ENCODE measurements around the gene SESN3.
A peak's percentile ranks its signal among the peaks of the same experiment; 100 is the strongest.
"Not testable (repeated sequence)": the region's sequence is repeated elsewhere in the genome, so short reads cannot be mapped to it uniquely, and the experiment has no call there.

SESN3 gene

DNA sequence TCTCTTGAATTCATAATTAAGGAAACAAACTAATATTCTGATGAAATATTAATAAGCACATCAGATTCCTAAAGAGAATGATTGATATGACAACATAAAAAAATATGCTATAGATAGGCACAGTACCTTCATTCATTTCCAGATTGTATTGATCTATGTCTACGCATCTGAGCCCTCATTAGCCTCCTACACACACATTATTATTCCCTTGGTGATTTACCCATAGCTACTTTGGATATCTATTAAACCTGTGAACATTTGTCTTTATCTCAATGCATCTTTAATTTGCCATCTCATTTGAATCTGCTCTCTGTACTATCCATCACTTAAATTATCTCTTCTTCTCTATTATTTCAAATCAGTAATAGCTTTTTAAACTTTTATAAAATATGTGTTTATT is 18.4 kb downstream of the SESN3 start:
- no peak for DNase-seq

DNA sequence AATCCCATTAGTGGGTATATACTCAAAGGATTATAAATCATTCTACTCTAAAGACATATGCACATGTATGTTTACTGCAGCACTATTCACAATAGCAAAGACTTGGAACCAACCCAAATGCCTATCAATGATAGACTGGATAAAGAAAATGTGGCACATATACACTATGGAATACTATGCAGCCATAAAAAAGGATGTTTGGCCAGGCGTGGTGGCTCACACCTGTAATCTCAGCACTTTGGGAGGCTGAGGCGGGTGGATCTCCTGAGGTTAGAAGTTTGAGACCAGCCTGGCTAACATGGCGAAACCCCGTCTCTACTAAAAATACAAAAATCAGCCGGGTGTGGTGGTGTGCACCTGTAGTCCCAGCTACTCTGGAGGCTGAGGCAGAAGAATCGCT is 21.5 kb downstream of the SESN3 start:
- not testable (repeated sequence) for DNase-seq

GRCh38 chr11:95200781-95201457 is 30.1 kb downstream of the SESN3 start:
- DNase-seq: no peak

- no peak for DNase-seq
Measured at GRCh38 chr11:95195831-95196230, 35.2 kb downstream of the SESN3 start.

DNA sequence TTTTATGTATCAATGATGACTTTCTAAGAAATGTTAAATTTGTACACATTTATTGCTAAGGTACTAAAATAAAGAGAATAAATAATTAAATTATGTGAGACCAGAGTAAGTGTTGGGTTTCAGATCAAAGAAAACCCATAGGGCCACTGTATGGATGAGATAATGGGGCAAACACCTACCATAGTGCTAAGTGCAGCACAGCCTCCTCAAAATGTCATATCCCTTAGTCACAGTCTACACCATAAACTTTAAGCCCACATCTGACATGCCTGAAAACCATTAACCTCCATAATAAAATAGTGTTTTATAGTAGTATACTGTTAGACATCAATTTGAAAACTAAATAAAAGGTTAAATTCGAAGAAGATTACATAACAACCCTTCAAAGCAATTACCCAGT is 37.5 kb downstream of the SESN3 start:
- no peak for DNase-seq

GRCh38 chr11:95192717-95193116 is 38.3 kb downstream of the SESN3 start:
- no peak for DNase-seq

DNA sequence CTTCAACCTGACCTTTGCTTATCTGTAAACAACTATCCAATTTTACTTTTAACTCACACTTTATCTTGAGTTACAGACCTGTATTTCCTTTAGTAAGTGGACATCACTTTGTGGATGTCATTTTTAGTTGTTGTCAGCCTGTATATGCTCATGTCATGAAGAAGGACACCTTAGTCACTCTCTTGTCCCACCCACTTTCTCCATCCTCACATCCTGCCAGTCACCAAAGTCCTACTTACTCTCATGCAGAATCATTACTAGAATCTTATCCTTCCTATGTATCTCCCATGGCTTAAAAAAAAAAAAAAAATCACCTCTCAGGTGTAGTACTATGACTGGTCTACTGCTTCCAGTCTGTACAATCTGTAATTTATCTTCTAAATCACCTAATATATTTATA is 43.3 kb downstream of the SESN3 start:
- DNase-seq: no peak

- no peak for DNase-seq
Measured at GRCh38 chr11:95182397-95182796, 48.6 kb downstream of the SESN3 start.

DNA sequence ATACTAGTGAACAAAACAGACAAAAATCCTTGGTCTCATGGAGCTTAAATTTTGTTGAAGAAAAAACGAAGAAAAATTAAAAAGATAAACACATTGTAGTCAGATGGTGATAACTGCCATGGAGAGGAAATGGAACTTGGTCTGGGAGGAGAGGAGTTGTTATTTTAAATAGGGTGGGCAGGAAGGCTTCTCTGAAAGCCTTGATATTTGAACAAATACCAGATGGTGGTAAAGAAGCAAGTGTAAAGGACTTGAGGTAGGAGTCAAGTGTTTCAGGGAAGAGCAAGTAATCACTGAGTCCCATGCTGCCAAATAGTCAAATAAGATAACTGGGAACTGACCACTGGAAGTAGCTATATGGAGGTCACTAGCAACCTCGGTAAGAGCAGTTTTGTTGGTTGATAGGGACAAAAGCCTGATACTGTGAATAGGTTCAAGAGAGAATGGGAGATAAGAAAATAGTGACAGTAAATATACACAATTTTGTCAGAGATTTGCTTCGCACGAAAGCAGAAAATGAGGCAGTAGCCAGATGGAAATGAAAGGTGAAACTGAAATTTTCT is 55.1 kb downstream of the SESN3 start:
- DNase-seq: no peak

DNA sequence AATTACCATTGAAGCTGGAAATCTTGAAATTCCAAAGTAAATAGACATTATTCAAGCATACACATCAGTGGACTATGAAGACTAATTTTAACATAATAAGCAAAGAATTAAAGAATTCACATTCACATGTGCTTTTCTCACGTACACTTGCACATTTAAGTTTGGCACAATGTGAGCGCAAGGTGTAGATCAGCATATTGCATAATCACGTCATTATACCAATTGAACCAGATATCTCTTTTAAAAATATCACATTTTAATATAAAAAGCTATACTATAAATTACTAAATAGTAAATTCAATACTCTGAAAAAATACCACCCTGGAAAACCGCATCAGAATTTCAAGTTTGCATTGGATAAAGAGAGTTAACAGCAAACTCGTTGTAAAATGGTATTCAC is 60.7 kb downstream of the SESN3 start:
- no peak for DNase-seq

DNA sequence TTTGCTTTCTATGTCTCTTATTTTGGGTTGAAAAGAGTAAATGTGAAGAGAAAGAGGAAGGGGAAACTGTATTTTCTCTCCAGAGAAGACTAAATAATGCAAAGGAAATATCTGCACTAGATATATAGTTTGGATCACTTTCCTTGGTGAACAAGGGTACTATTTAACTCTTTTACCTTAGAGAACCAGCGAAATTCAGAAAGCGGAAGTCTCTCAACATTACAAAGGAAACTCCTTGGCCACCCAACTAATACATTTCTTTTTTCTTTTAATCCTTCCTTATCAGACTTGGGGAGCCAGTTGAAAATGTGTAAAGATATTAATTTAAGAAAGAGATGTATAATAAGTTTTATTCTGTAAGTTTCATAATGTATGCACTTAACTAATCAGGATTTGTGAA is 64.2 kb downstream of the SESN3 start:
- no peak for DNase-seq

DNA sequence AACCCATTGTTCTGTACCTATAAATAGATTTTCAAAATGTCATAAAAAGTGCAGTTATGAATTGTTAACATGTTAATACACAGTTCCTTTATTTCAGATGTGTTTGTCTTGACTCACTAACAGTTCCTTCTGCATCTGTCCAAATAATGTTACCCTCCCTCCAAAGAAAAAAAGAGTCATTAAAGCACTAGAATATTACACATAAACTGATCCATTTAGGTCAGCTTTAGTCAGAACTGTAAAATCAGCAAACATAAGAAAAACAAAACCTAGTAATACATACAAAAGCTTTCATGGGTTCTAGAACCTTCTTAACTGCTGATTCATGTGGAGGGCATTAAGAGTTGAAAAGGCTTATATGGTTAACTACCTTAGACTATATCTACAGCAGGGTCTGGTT is 65.4 kb downstream of the SESN3 start:
- DNase-seq: no peak

DNA sequence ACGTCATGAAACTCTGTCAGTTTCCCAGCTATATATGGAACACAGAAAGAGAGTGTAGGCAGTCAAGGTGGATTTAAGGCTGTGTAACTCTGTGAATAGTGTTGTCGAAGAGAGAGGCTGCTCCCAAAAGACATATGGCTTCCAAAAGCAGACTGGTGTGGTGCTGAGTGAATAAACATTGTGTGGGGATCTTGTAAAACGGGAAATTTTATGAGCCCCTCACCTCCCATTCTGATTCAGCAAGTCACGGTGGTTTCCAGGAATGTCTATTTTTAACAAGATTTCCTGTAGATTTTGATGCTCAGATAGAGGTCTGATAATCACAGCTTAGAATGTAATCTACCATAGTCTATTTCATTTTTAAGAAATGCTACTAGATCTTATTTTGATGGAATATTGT is 67.9 kb downstream of the SESN3 start:
- DNase-seq: no peak

DNA sequence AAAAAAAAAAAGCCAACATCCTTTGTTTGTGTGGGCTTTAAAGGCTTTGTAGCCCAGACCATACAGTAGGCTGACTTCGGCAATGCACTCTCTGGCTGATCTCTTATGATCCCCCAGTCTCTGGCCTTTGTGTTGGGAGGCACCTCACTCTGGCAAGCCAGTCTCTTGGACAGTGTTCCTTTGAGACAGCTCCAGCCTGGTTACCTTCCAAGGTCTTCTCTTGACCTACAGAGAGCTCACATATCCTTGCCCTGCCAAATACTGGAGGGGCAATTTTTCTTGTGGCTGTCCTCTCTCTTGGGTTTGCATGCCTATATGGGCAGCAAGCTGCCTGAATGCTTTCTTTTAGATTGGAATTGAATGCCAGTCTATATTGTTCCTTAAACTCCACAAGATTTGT is 69.8 kb downstream of the SESN3 start:
- DNase-seq: no peak

- no peak for DNase-seq
Measured at GRCh38 chr11:95157824-95158223, 73.2 kb downstream of the SESN3 start.

- DNase-seq: no peak
Measured at GRCh38 chr11:95156916-95157541, 74.0 kb downstream of the SESN3 start.

- DNase-seq: no peak
Measured at GRCh38 chr11:95156133-95156721, 74.8 kb downstream of the SESN3 start.

DNA sequence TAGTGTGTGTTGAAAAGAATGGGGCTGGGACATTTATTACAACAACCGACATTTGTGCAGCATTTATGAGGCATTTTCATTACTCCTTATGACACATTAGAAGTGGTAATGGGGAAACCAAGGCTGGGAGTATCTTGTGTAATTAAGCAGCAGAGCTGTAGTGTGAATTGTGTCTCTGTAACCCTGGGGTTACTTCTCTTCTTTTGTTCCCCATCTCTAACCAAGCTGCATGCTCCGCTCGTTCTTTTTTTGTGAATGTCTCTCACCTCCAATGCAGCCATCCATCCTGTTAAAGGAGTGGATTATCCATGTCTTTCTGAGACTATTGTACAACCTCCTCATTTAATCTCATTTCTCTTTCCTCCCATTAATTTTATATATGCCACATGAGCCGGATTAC is 75.6 kb downstream of the SESN3 start:
- no peak for DNase-seq

GRCh38 chr11:95154514-95154913 is 76.5 kb downstream of the SESN3 start:
- DNase-seq: peak; percentile 64 to 66

DNA sequence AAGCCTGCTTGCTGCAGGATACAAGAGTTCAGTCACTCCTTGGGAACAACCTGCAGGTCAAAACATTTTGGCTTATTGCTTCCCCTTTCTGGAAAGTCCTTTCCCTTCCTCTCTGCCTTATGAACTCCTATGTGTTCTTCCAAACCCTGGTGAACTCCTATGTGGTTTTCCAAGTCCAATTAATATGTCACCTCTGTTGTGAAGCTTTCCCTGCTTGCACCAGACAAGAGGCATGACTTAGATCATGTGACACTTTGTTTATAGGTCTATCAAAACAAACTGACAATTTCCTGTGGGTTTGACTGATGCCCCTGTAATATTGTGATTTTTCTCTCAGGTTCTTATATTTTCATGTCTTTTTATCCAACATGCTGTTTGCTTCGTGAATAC is 77.2 kb downstream of the SESN3 start:
- DNase-seq: no peak

DNA sequence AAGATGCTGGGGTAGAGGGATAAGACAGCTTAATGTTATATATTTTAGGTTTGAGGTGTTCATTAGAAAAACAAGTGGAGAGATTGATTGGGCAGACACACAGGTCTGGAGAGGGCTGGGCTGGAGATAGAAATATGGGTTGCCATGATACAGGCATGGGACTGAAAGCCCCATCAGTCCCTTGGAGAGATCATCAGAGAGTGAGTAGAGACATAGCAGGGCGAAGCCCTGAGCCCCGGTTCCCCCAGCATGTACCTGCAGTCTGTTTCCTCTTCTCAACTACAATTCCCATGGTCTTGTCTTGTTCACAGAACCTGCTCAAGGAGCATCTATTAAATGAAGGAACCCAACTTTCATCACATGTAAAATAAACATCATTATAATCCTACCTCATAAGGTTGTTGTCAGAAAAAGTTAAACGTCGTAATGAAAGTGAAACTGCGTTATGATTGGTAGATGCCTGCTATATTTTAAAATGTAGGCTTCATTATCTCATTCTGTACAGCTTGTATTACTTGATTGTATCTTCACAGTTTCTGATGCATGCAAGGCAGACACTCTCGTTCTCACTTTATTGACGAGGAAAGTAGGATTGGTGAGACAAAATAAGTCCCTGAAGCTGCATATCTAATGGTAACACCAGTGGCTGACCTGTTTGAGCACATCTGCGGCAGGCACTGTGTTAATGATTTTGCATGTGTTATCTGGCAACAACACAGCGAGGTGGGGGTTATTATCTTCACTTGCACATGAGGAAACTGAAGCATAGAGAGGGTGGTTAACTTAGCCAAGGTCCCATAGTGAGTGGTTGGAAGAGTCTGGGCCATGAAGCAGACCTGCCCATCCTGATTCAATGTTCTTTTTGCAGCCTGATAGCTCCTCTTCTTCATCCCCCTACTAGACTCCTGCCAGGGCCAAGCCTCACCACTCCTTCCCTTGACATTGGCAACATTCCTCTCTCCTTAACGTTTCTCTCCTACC is 77.8 kb downstream of the SESN3 start:
- DNase-seq: peak in 1 of 2 experiments; percentile 15

GRCh38 chr11:95150956-95151684 is 79.9 kb downstream of the SESN3 start:
- peak; percentile 87 to 89 for DNase-seq
